GM12892 (cell line): ENCODE measurements around the gene C10orf90.

Experiments used
- POLR2A ChIP-seq: IDR thresholded peaks from 2 replicates; pipeline ENCODE4 v1.6.1; 2011; ENCODE audit warnings: low read depth, low read length, control low read depth
- TAF1 ChIP-seq: IDR thresholded peaks from 2 replicates; pipeline ENCODE4 v1.6.1; 2011; ENCODE audit warnings: low read depth, mild to moderate bottlenecking, control low read depth, low read length, borderline replicate concordance

GRCh38 chr10:126588024-126588423, 82.5 kb downstream of the C10orf90 start:
- TF ChIP-seq TAF1 (no peak), POLR2A (no peak)
